Mesenchymal stem cell (in vitro differentiated cells and primary cell): ENCODE measurements around the gene GPSM1.

Source experiments
- DNase-seq: peaks from one replicate; pipeline ENCODE4 v3.0.0-alpha.2; 2013
- H2AFZ ChIP-seq: one replicate; pipeline ENCODE4 v1.6.1; 2013; ENCODE audit warnings: low read depth, mild to moderate bottlenecking, control low read depth, inconsistent platforms, low read length, moderate library complexity
- H2AK5ac ChIP-seq: 2 replicates; pipeline ENCODE4 v1.6.1; 2013; ENCODE audit warnings: low read length, moderate library complexity, mild to moderate bottlenecking, inconsistent platforms; ENCODE audit not compliant: severe bottlenecking
- H2BK120ac ChIP-seq: one replicate; pipeline ENCODE4 v1.6.1; 2013; ENCODE audit warnings: low read depth, mild to moderate bottlenecking, inconsistent platforms, low read length, moderate library complexity
- H2BK12ac ChIP-seq, 2 experiments: one replicate each; pipeline ENCODE4 v1.6.1; 2013; ENCODE audit warnings: inconsistent platforms in 2 of 2, low read length in 2 of 2, mild to moderate bottlenecking in 2 of 2, moderate library complexity in 2 of 2, control low read depth in 1 of 2
- H2BK15ac ChIP-seq: one replicate; pipeline ENCODE4 v1.6.1; 2013; ENCODE audit warnings: mild to moderate bottlenecking, low read depth, inconsistent platforms; ENCODE audit not compliant: poor library complexity, severe bottlenecking
- H2BK5ac ChIP-seq: 2 replicates; pipeline ENCODE4 v1.6.1; 2013; ENCODE audit warnings: low read depth, mild to moderate bottlenecking, low read length, control low read depth, inconsistent platforms; ENCODE audit not compliant: poor library complexity, severe bottlenecking
- H3K14ac ChIP-seq, 2 experiments: one replicate each; pipeline ENCODE4 v1.6.1; 2013; ENCODE audit warnings: inconsistent platforms in 2 of 2, low read length in 2 of 2, control low read depth in 1 of 2, mild to moderate bottlenecking in 1 of 2, moderate library complexity in 1 of 2
- H3K18ac ChIP-seq, 2 experiments: one replicate each; pipeline ENCODE4 v1.6.1; 2013; ENCODE audit warnings: inconsistent platforms in 2 of 2, low read length in 2 of 2, control low read depth in 1 of 2, low read depth in 1 of 2, mild to moderate bottlenecking in 1 of 2
- H3K23ac ChIP-seq, 2 experiments: one replicate each; pipeline ENCODE4 v1.6.1; 2013; ENCODE audit warnings: inconsistent platforms in 2 of 2, low read length in 2 of 2, mild to moderate bottlenecking in 2 of 2, moderate library complexity in 2 of 2, control low read depth in 1 of 2
- H3K27ac ChIP-seq: 2 replicates; pipeline ENCODE4 v1.5.1; 2013; ENCODE audit warnings: mild to moderate bottlenecking, moderate library complexity, low read length, control low read depth, inconsistent platforms; ENCODE audit not compliant: poor library complexity, severe bottlenecking
- H3K27me3 ChIP-seq, 2 experiments: 2 replicates each; pipeline versions ENCODE4 v1.6.1 to v1.7.0; 2013; ENCODE audit warnings: low read length in 2 of 2, mild to moderate bottlenecking in 2 of 2, moderate library complexity in 2 of 2, control low read depth in 1 of 2, inconsistent platforms in 1 of 2; ENCODE audit not compliant: control insufficient read depth in 1 of 2, insufficient read depth in 1 of 2
- H3K36me3 ChIP-seq, 2 experiments: 2 replicates each; pipeline versions ENCODE4 v1.6.1 to v1.7.0; 2013; ENCODE audit warnings: low read length in 2 of 2, control low read depth in 1 of 2, inconsistent platforms in 1 of 2, low read depth in 1 of 2, mild to moderate bottlenecking in 1 of 2; ENCODE audit not compliant: insufficient read depth in 2 of 2, control insufficient read depth in 1 of 2
- H3K4ac ChIP-seq, 2 experiments: one replicate each; pipeline ENCODE4 v1.6.1; 2013; ENCODE audit warnings: inconsistent platforms in 2 of 2, low read length in 2 of 2, mild to moderate bottlenecking in 2 of 2, moderate library complexity in 2 of 2, control low read depth in 1 of 2, low read depth in 1 of 2
- H3K4me1 ChIP-seq: 2 replicates; pipeline ENCODE4 v1.6.1; 2013; ENCODE audit warnings: low read depth, low read length, control low read depth; ENCODE audit not compliant: control insufficient read depth, insufficient read depth
- H3K4me2 ChIP-seq: 2 replicates; pipeline ENCODE4 v1.6.1; 2013; ENCODE audit warnings: low read length, mild to moderate bottlenecking, inconsistent platforms; ENCODE audit not compliant: poor library complexity, severe bottlenecking
- H3K4me3 ChIP-seq, 2 experiments: 2 replicates each; pipeline versions ENCODE4 v1.5.1 to v1.7.0; 2013; ENCODE audit warnings: low read length in 2 of 2, mild to moderate bottlenecking in 2 of 2, control low read depth in 1 of 2, low read depth in 1 of 2; ENCODE audit not compliant: insufficient read depth in 1 of 2
- H3K79me1 ChIP-seq: replicated peaks from 2 replicates; pipeline ENCODE4 v1.6.1; 2013; ENCODE audit warnings: mild to moderate bottlenecking, control low read depth, low read length, inconsistent platforms; ENCODE audit not compliant: poor library complexity, severe bottlenecking
- H3K9ac ChIP-seq: 2 replicates; pipeline ENCODE4 v1.7.0; 2013; ENCODE audit warnings: mild to moderate bottlenecking, low read length, moderate library complexity
- H3K9me3 ChIP-seq: 2 replicates; pipeline ENCODE4 v1.7.0; 2013; ENCODE audit warnings: mild to moderate bottlenecking, low read length; ENCODE audit not compliant: control insufficient read depth
- H4K8ac ChIP-seq: one replicate; pipeline ENCODE4 v1.6.1; 2013; ENCODE audit warnings: inconsistent platforms, mild to moderate bottlenecking, low read length, moderate library complexity
- H4K91ac ChIP-seq: one replicate; pipeline ENCODE4 v1.6.1; 2013; ENCODE audit warnings: mild to moderate bottlenecking, low read length, inconsistent platforms
- WGBS: methylation state at CpG from one replicate; pipeline ENCODE4 v1.1.7; 2013; ENCODE audit warnings: mixed read lengths; 5-methylcytosine and 5-hydroxymethylcytosine counted together

Gene GPSM1

DNA sequence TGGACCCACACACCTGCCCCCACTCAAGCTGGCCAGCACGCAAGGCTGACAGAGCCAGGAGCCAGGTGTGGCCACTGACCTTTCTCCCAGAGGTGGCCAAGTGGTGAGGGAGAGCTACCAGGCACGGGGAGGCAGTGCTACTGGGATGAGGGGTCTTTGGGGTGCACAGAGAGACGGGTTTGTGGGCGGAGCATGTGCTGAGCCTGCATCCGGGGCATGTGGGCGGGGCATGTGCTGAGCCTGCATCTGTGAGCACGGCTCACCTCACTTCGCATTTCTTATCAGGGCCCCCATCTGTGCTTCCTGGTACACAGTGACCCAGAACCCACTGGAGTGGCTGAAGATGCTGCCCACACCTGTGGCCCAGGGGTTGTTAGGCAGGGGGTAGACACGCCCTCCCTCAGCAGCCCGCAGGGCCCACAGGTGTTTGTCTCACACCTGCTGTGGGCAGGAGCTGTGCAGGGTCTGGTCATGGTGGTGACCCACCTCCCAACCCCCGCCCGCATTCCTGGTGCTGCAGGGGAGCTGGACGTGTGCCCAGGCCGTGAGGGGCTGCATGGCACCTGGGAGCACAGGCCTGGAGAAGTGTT is 45.0 kb upstream of the GPSM1 start:
- H4K91ac ChIP-seq: peak overlapping the region; percentile 78
- H2BK15ac ChIP-seq: no peak overlapping the region
- H3K4me1 ChIP-seq: peaks cover 5% of the 10 kb centered on the region
- H3K23ac ChIP-seq: no peak overlapping the region
- H3K36me3 ChIP-seq: no peaks in the 10 kb centered on the region
- no peak overlapping the region for H3K14ac ChIP-seq
- DNase-seq: no peak
- H3K4ac ChIP-seq: no peak overlapping the region
- H2BK5ac ChIP-seq: no peak overlapping the region
- no peak overlapping the region for H2AFZ ChIP-seq
- 82% methylated on average over 14 of the region's 14 CpGs for WGBS
- H3K4me3 ChIP-seq: no peak overlapping the region
- no peak overlapping the region for H3K27ac ChIP-seq
- no peak overlapping the region for H4K8ac ChIP-seq
- peaks cover 15% of the 10 kb centered on the region for H3K9me3 ChIP-seq
- no peaks in the 10 kb centered on the region for H3K79me1 ChIP-seq
- peaks cover 21 to 66% of the 10 kb centered on the region in 2 experiments for H3K27me3 ChIP-seq
- no peak overlapping the region for H2BK120ac ChIP-seq
- H3K4me2 ChIP-seq: no peak overlapping the region
- no peak overlapping the region for H3K9ac ChIP-seq
- no peak overlapping the region for H2BK12ac ChIP-seq
- H3K18ac ChIP-seq: no peak overlapping the region
- H2AK5ac ChIP-seq: no peak overlapping the region

DNA sequence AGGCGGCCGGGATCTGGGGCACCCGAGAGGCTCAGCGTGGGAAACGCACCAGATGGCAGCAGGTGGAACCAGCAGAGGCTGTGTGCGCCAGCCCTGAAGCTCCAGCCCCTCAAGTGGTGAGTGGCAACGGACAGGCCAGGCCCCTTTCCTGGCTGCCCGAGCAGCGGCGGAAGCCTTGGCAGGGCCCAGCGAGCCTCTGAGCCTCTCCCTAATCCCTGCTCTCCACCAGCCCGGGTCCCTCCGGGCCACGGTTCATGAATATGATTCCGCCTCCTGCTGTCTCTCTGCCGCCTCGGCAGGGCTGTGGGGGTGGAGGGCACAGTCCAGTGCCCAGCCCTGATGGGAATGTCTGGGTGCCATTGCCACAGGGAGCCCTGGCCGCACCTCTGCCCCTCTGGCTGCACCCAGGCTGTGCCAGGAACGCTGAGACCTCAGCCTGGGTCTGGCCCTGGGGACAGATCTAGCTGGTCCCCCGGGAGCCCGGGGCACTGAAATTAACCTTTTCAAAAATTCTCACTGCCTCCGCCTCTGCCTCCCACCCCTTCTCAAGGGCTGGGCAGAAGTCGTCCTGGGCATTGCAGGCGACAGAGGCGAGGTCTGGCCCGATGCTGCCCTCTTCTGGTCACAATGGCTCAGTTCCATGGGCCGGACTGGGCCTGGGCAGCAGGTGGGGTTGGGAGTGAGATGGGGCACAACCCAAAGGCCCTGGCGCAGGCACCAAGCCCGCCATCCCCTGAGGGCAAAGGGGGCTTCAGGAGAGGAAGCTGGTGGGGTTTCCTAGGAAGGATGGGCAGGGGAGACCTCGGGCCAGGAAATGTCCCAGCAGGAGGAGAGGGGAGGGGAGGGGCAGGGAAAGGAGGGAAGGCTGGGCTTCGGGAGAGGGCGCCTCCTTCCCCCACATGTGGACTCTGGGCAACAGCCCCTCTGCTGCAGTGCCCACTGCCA is 43.8 kb upstream of the GPSM1 start:
- Histone ChIP-seq H3K36me3 (no peaks in the 10 kb centered on the region), H3K4me3 (peak overlapping the region in 1 of 2 experiments; percentile 62), H3K9me3 (peaks cover 14% of the 10 kb centered on the region), H3K18ac (no peak overlapping the region), H3K9ac (peak overlapping the region; percentile 29), H4K91ac (no peak overlapping the region), H3K27me3 (peaks cover 17 to 71% of the 10 kb centered on the region in 2 experiments), H3K4me1 (peaks cover 5% of the 10 kb centered on the region), H3K23ac (no peak overlapping the region), H3K4me2 (no peak overlapping the region), H3K14ac (no peak overlapping the region), H2AFZ (no peak overlapping the region), H3K4ac (no peak overlapping the region), H4K8ac (no peak overlapping the region), H3K27ac (no peak overlapping the region), H3K79me1 (no peaks in the 10 kb centered on the region), H2BK15ac (no peak overlapping the region), H2BK5ac (no peak overlapping the region), H2BK12ac (no peak overlapping the region), H2AK5ac (no peak overlapping the region), H2BK120ac (no peak overlapping the region)
- DNase-seq: peak; percentile 62
- 49% methylated on average over 30 of the region's 32 CpGs for WGBS

DNA sequence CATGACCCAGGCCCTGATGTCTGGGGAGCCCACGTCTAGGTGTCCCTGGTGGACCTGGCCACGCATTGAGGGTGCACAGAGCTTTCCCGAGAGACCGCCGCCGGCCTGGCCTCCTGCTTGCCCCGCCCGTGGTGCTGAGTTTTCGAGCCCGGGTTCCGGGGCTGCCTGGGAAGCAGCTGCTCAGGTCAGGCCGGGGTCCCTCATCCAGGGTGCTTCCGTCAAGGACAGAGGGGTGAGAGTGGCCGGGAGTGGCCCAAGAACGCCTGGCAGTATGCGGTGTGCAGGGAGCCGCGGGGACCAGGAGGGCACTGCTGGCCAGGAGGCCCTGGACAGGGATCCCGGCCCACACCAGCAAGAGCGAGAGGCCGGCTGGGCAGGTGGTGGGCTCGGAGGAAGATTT is 43.0 kb upstream of the GPSM1 start:
- 79% methylated on average over 22 of the region's 22 CpGs for WGBS
- Histone ChIP-seq H3K9ac (no peak overlapping the region), H3K9me3 (peaks cover 8% of the 10 kb centered on the region), H2AFZ (no peak overlapping the region), H4K91ac (peak overlapping the region; percentile 71), H2BK12ac (no peak overlapping the region), H3K4ac (no peak overlapping the region), H4K8ac (no peak overlapping the region), H3K4me3 (no peak overlapping the region), H3K23ac (no peak overlapping the region), H3K4me2 (no peak overlapping the region), H3K4me1 (peaks cover 5% of the 10 kb centered on the region), H3K27ac (no peak overlapping the region), H3K36me3 (no peaks in the 10 kb centered on the region), H3K27me3 (peaks cover 14 to 69% of the 10 kb centered on the region in 2 experiments), H2BK5ac (no peak overlapping the region), H3K14ac (no peak overlapping the region), H3K79me1 (no peaks in the 10 kb centered on the region), H2BK120ac (no peak overlapping the region), H2BK15ac (no peak overlapping the region), H2AK5ac (no peak overlapping the region), H3K18ac (no peak overlapping the region)
- DNase-seq: no peak

DNA sequence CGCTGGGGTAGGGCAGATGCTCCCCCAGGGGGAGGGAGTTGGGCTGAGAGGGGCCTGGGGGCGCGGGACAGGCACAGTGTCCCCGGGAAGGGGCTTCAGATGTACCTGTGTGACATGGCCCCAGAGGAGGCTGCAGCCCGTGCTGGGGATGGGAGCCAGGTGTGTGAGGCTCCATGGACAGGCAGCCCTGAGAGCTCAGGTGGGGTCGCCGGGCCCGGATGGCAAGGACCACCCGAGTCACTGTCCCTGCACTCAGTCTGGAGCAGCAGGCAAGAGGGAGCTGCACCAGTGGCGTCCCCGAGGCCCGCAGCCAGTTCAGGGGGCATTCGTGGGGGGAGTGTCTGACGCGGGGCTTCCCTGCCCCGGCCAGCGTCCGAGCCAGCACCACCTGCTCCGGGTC is 42.4 kb upstream of the GPSM1 start:
- Histone ChIP-seq H3K27ac (no peak overlapping the region), H2BK12ac (no peak overlapping the region), H2BK5ac (no peak overlapping the region), H3K14ac (no peak overlapping the region), H2AK5ac (no peak overlapping the region), H3K18ac (no peak overlapping the region), H3K4ac (no peak overlapping the region), H3K79me1 (no peaks in the 10 kb centered on the region), H4K8ac (no peak overlapping the region), H2BK120ac (no peak overlapping the region), H3K9ac (no peak overlapping the region), H3K36me3 (no peaks in the 10 kb centered on the region), H3K23ac (no peak overlapping the region), H3K4me1 (peaks cover 5% of the 10 kb centered on the region), H2BK15ac (no peak overlapping the region), H4K91ac (no peak overlapping the region), H3K9me3 (peaks cover 1% of the 10 kb centered on the region), H3K4me2 (no peak overlapping the region), H3K27me3 (peaks cover 8 to 63% of the 10 kb centered on the region in 2 experiments), H3K4me3 (no peak overlapping the region), H2AFZ (no peak overlapping the region)
- 87% methylated on average over 19 of the region's 19 CpGs for WGBS
- DNase-seq: no peak
